ENCODE measurements around the gene NDUFA8.

Gene NDUFA8

DNA sequence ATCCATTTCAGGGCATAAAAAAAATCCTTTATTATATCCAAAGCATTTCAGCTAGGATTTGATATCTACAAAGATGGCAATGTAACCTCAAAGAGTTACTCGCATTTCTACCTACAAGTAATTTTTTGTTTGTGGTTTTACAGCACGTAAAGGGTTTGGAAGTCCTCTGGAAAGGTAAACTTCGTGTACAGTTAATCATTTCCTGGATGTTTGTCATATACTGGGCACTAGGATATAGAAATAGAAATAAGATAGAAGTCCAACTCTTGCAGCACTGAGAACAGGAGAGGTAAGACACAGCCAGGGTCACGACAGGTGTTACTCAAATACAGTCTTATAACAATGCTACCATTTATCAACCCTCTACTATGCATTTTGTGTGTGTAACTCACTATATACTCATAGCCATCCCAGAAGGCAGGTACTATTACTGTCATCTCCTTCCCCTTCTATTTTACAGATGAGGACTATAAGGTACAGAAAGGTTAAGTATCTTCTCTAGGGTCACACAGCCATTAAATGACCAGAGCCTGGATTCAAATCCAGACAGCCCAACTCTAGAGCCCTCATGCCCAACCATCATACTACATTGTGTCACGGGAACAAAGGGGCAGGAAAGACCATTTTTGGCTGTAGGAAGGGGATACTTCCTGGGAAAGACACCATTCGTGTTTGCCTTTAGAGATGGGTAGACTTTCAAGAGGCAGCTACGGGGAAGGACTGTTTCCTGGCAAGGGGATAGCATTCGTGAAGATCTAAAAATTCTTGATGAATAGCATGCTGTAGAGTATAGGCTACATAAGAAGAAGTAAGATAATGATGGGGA is 19.0 kb downstream of the NDUFA8 start:
- ATAC-seq (replicated peaks) (no peak), DNase-seq (no peak)
- H3K4me1 Mint-ChIP-seq (ENCODE audit: low read depth in 2 of 2) = peaks cover 0 to 2% of the 10 kb centered on the region in 2 donors
- no peaks in the 10 kb centered on the region for H3K27me3 Mint-ChIP-seq
- H3K36me3 Mint-ChIP-seq (ENCODE audit: insufficient read depth) = peaks cover 13% of the 10 kb centered on the region
- no peak overlapping the region for H3K27ac Mint-ChIP-seq
- H3K4me3 Mint-ChIP-seq = no peak overlapping the region
- H3K9me3 Mint-ChIP-seq = no peaks in the 10 kb centered on the region

- Mint-ChIP-seq H3K36me3 (ENCODE audit: insufficient read depth) (peaks cover 6% of the 10 kb centered on the region), H3K27ac (no peak overlapping the region), H3K27me3 (no peaks in the 10 kb centered on the region), H3K4me1 (ENCODE audit: low read depth in 2 of 2) (no peaks in the 10 kb centered on the region), H3K4me3 (no peak overlapping the region), H3K9me3 (no peaks in the 10 kb centered on the region)
- DNase-seq (no peak), ATAC-seq (replicated peaks) (no peak)
Measured at GRCh38 chr9:122138560-122139268, 20.9 kb downstream of the NDUFA8 start.

GRCh38 chr9:122135529-122135859 is 24.1 kb downstream of the NDUFA8 start:
- Mint-ChIP-seq H3K4me3 (no peak overlapping the region), H3K9me3 (no peaks in the 10 kb centered on the region), H3K4me1 (ENCODE audit: low read depth in 2 of 2) (no peaks in the 10 kb centered on the region), H3K27ac (no peak overlapping the region), H3K27me3 (peaks cover 10 to 28% of the 10 kb centered on the region in 2 donors), H3K36me3 (ENCODE audit: insufficient read depth) (no peaks in the 10 kb centered on the region)
- no peak for DNase-seq
- no peak for ATAC-seq (replicated peaks)

GRCh38 chr9:122134822-122135528 is 24.6 kb downstream of the NDUFA8 start:
- Mint-ChIP-seq H3K27me3 (peaks cover 10 to 33% of the 10 kb centered on the region in 2 donors), H3K9me3 (no peaks in the 10 kb centered on the region), H3K4me1 (ENCODE audit: low read depth in 2 of 2) (no peaks in the 10 kb centered on the region), H3K4me3 (no peak overlapping the region), H3K27ac (no peak overlapping the region), H3K36me3 (ENCODE audit: insufficient read depth) (no peaks in the 10 kb centered on the region)
- no peak for DNase-seq
- no peak for ATAC-seq (replicated peaks)

- H3K27me3 Mint-ChIP-seq = peaks cover 10 to 33% of the 10 kb centered on the region in 2 donors
- H3K36me3 Mint-ChIP-seq (ENCODE audit: insufficient read depth) = no peaks in the 10 kb centered on the region
- DNase-seq = no peak
- no peak overlapping the region for H3K27ac Mint-ChIP-seq
- H3K9me3 Mint-ChIP-seq = no peaks in the 10 kb centered on the region
- no peak for ATAC-seq (replicated peaks)
- no peak overlapping the region for H3K4me3 Mint-ChIP-seq
- H3K4me1 Mint-ChIP-seq (ENCODE audit: low read depth in 2 of 2) = no peaks in the 10 kb centered on the region
Measured at GRCh38 chr9:122133984-122134535, 25.5 kb downstream of the NDUFA8 start.

DNA sequence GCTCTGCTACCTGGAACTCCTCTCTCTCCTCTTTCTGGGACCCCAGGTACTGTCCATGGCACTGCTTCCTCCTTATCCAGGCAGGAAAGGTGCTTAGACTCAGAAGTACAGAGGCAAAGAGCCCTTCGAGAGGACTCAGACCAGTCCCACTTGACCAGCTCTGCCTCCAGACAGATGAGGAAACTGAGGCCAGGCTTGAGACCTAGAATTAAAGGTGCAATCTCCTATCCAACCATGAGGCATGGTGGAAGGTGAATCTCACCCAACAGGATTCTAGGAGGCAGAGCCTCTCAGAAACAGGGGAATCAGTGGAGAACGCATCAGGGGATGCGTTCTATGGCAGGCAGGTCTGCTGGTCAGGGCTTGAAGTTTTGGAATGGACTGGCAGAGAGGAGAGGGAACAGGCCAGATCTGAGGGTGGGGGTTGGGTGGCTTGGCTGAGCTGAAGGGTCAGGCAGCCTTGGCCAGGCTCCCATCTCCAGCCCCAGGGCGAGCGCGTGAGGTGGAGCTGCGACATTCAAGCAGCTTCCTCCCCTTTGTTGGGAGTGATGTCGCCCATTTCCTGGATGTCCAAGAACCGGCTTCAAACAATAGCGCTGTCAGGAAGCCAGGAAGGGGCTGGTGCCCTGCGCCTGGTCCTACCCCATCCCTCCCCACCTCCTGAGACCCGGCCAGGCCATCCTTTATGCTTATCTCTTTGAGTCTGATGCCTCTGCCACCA is 26.2 kb downstream of the NDUFA8 start:
- DNase-seq (no peak), ATAC-seq (replicated peaks) (no peak)
- H3K4me3 Mint-ChIP-seq = no peak overlapping the region
- no peak overlapping the region for H3K27ac Mint-ChIP-seq
- no peaks in the 10 kb centered on the region for H3K36me3 Mint-ChIP-seq (ENCODE audit: insufficient read depth)
- H3K9me3 Mint-ChIP-seq = no peaks in the 10 kb centered on the region
- H3K4me1 Mint-ChIP-seq (ENCODE audit: low read depth in 2 of 2) = no peaks in the 10 kb centered on the region
- H3K27me3 Mint-ChIP-seq = peaks cover 10 to 33% of the 10 kb centered on the region in 2 donors

- DNase-seq = no peak
- Mint-ChIP-seq H3K9me3 (no peaks in the 10 kb centered on the region), H3K4me1 (ENCODE audit: low read depth in 2 of 2) (peaks cover 0 to under 1% of the 10 kb centered on the region in 2 donors), H3K27ac (no peak overlapping the region), H3K36me3 (ENCODE audit: insufficient read depth) (no peaks in the 10 kb centered on the region), H3K27me3 (peaks cover 10 to 39% of the 10 kb centered on the region in 2 donors), H3K4me3 (no peak overlapping the region)
- no peak for ATAC-seq (replicated peaks)
Measured at GRCh38 chr9:122132539-122132938, 27.0 kb downstream of the NDUFA8 start.

DNA sequence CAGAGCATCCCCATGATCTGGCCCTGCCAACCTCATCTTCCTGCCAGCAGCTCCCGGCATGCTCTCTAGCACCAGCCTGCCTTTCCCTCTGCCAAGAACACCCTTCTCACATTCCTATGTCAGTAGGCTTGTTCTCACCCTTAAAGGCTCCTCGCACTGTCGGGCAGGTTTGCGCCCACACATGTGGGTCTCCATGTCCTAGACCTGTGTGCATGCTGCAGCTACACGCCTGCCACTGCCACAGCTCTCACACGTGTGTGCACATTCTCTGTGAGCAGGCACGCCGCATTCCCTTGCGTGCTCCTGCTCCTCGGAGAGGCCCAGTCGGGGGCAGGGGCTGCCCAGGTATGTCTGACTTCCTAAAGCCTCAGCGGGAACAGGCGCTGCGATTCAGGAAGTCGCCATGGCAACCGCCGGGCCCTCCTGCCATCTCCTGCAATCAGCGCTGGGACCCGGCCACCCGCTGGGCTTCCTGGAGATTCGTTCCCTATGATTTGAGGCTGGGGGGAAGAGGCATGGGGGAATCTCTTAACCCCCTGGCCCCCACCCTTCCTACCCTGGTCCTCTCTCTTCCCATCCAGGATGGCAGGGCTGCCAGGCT is 28.1 kb downstream of the NDUFA8 start:
- Mint-ChIP-seq H3K27ac (no peak overlapping the region), H3K27me3 (peaks cover 13 to 50% of the 10 kb centered on the region in 2 donors), H3K4me3 (no peak overlapping the region), H3K9me3 (no peaks in the 10 kb centered on the region), H3K4me1 (ENCODE audit: low read depth in 2 of 2) (peaks cover 1 to 3% of the 10 kb centered on the region in 2 donors), H3K36me3 (ENCODE audit: insufficient read depth) (no peaks in the 10 kb centered on the region)
- DNase-seq (no peak), ATAC-seq (replicated peaks) (no peak)

DNA sequence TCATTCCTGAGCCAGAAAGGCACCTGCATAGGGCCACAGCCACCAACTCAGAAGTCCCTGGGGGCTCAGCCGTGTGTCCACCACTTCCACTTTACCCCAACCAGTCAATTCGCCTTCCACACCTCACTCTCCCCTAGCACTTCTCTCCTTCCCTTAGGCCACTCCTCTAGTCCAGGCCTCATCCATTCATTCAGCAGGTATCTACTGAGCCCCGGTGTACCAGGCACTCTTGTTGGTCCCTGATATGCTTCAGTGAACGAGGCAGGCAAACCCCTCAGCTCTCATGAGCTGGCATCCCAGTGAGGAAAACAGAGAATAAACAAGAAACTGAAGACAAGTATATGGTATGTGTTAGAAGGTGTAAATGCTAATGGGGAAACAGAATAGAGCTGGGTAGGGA is 28.7 kb downstream of the NDUFA8 start:
- Mint-ChIP-seq H3K4me3 (no peak overlapping the region), H3K9me3 (no peaks in the 10 kb centered on the region), H3K4me1 (ENCODE audit: low read depth in 2 of 2) (peaks cover 6 to 10% of the 10 kb centered on the region in 2 donors), H3K36me3 (ENCODE audit: insufficient read depth) (no peaks in the 10 kb centered on the region), H3K27ac (peak overlapping the region in 1 of 2 donors; percentile 6), H3K27me3 (peaks cover 19 to 56% of the 10 kb centered on the region in 2 donors)
- no peak for ATAC-seq (replicated peaks)
- DNase-seq = no peak

- Mint-ChIP-seq H3K36me3 (ENCODE audit: insufficient read depth) (no peaks in the 10 kb centered on the region), H3K27ac (peak overlapping the region in 1 of 2 donors; percentile 41), H3K9me3 (no peaks in the 10 kb centered on the region), H3K4me3 (no peak overlapping the region), H3K27me3 (peaks cover 28 to 65% of the 10 kb centered on the region in 2 donors), H3K4me1 (ENCODE audit: low read depth in 2 of 2) (peaks cover 10 to 16% of the 10 kb centered on the region in 2 donors)
- ATAC-seq (replicated peaks) (no peak), DNase-seq (no peak)
Measured at GRCh38 chr9:122129969-122130368, 29.6 kb downstream of the NDUFA8 start.

DNA sequence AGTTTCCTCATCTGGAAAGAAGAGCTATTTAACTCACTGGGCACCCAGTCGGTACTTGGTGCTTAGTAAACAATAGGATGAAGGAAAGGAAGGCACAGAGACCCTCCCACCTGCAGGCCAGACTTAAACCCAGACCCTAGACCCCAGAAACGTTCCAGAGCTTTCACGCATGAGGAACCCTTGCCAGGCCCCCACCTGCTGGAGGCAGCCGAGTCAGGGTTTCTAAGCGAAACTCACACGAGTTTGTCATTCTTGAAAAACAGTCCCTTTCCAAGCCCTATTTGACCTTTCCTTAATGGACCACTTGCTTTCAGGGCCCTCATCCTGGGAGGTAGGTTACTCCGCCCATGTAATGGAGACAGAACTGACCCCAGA is 30.6 kb downstream of the NDUFA8 start:
- Mint-ChIP-seq H3K36me3 (ENCODE audit: insufficient read depth) (no peaks in the 10 kb centered on the region), H3K27ac (no peak overlapping the region), H3K4me1 (ENCODE audit: low read depth in 2 of 2) (peaks cover 11 to 17% of the 10 kb centered on the region in 2 donors), H3K9me3 (no peaks in the 10 kb centered on the region), H3K27me3 (peaks cover 38 to 75% of the 10 kb centered on the region in 2 donors), H3K4me3 (no peak overlapping the region)
- ATAC-seq (replicated peaks) = no peak
- no peak for DNase-seq

DNA sequence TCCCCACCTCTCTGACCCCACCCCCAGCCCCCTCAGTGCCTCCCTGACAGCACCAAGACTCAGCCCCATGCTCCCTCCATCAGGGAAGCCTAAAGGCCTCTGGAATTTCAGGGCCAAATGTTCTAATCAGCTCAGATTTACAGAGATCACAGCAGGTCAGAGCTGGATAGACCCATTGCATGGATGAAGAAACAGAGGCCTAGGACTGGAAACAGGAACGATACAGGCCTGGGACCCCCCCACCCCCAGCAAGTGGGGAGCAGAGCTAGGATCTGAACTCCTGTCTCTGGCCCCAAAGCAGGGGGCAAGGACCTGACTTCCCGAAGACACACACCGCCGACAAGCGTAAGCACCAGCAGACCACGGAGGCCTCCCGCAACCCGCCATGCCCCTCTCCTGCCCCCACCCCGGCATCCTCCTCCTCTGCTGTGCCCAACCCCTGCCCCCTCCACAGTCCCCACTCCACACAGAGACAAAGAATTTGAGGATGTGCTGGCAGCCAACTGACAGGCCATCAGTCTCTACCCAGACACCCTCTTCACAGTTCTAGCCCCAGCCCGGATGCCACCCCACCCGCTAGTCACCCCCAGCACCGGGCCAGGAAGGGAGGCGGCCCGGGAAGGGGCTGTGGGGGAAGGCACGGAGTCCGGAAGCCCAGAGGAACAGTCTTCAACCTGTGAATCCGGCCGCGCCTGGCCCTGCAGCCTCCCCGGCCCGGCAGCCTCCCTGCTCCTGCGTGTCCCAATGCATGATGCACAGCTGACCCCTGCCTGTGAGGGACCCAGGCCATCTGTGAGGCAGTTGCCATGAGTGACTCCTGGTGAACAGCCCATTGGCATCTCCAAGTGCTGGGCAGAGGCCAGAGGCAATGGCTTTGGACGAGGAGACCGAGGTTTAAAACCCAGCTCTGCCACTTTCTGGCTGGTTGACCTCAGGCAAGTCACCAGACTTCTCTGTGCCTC is 31.3 kb downstream of the NDUFA8 start:
- Mint-ChIP-seq H3K4me3 (peak overlapping the region in 1 of 2 donors; percentile 15), H3K9me3 (no peaks in the 10 kb centered on the region), H3K4me1 (ENCODE audit: low read depth in 2 of 2) (peaks cover 11 to 18% of the 10 kb centered on the region in 2 donors), H3K27ac (no peak overlapping the region), H3K27me3 (peaks cover 38 to 73% of the 10 kb centered on the region in 2 donors), H3K36me3 (ENCODE audit: insufficient read depth) (no peaks in the 10 kb centered on the region)
- ATAC-seq (replicated peaks) = peak; percentile 70
- no peak for DNase-seq

Measured in effector memory CD8-positive, alpha-beta T cell (primary cell).